HEK293 (cell line): ENCODE measurements around the gene PRRG3.

Source experiments
- ZNF248 ChIP-seq: fragments of 450-650 bp; formaldehyde crosslinking; IDR thresholded peaks from 2 replicates; pipeline ENCODE4 v1.5.1; 2017; ENCODE audit warnings: missing biosample characterization, missing genetic modification characterization
- TF ChIP-seq, protein P1 (sequence below): fragments of 450-650 bp; formaldehyde crosslinking; IDR thresholded peaks from 2 replicates; pipeline ENCODE4 v1.5.1; 2016; ENCODE audit warnings: missing biosample characterization, missing genetic modification characterization, low read depth

DNA sequence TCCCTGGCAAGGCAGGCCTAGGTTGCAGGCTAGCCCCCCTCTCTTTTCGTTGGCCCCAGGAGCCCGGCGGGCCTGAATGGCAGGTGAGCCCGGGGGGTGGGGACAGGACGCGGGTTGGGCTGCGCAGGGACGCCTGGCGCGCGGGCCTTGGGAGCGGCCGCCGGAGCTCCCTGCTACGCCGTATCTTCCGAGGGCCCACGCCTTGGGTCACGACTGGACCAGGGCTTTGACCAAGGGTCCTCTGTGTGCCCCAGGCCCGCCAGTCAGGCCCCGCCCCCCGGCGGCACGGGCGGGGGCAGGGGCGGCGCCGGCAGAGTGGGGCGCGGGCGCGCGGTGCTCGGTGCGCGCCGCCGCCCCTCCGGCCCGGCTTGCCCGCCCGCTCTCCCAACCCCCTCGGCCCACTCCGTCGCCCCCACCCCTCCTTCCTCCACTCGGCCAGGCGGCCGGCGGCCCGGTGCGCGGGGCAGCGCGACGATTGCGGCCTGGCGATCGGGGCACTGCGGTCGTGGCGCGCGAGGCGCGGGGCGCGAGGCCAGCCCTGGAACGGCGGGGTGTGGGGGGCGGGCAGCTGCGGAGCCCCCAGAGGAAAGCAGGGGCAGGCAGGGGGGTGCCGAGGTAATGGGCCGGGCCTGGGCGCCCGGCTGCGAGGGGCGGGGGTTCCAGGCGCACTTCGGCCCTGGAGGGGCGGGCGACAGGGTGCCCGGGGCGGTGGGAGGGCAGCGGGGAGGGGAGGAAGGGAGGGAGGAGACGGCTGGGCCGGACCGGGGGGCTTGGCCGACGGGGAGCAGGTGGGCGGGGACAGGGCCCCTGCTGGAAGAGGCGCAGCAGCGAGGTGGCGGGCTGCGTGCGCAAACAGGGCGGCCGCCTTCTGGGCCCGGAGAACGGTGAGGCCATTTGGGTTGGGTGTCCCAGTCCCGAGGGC is at the start of gene PRRG3:
- no peak for TF ChIP-seq ZNF248 (tag by site-specific recombination)
- TF ChIP-seq, protein P1, sequence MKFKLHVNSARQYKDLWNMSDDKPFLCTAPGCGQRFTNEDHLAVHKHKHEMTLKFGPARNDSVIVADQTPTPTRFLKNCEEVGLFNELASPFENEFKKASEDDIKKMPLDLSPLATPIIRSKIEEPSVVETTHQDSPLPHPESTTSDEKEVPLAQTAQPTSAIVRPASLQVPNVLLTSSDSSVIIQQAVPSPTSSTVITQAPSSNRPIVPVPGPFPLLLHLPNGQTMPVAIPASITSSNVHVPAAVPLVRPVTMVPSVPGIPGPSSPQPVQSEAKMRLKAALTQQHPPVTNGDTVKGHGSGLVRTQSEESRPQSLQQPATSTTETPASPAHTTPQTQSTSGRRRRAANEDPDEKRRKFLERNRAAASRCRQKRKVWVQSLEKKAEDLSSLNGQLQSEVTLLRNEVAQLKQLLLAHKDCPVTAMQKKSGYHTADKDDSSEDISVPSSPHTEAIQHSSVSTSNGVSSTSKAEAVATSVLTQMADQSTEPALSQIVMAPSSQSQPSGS (tag by site-specific recombination) = no peak
